ENCODE results near the gene RBMS3.

Gene RBMS3

GRCh38 chr3:29441422-29441821 is 160.6 kb downstream of the RBMS3 start:
- Histone ChIP-seq H3K9ac (ENCODE audit: low read depth in 1 of 2, low read length in 2 of 2) (no peak overlapping the region), H3K4me3 (ENCODE audit: low read length in 2 of 2) (no peak overlapping the region), H3K4me1 (ENCODE audit: control insufficient read depth in 2 of 2, insufficient read depth in 2 of 2, low read length in 2 of 2) (no peaks in the 10 kb centered on the region), H3K27ac (ENCODE audit: low read depth in 2 of 2, low read length in 2 of 2) (no peak overlapping the region), H3K9me3 (ENCODE audit: control insufficient read depth in 2 of 2, low read length in 2 of 2) (no peaks in the 10 kb centered on the region), H3K27me3 (ENCODE audit: control insufficient read depth in 2 of 2, insufficient read depth in 2 of 2, low read length in 2 of 2) (no peaks in the 10 kb centered on the region), H3K36me3 (ENCODE audit: control insufficient read depth in 2 of 2, insufficient read depth in 2 of 2, low read length in 2 of 2) (no peaks in the 10 kb centered on the region)

- Histone ChIP-seq H3K27me3 (ENCODE audit: control insufficient read depth in 2 of 2, insufficient read depth in 2 of 2, low read length in 2 of 2) (no peaks in the 10 kb centered on the region), H3K27ac (ENCODE audit: low read depth in 2 of 2, low read length in 2 of 2) (no peak overlapping the region), H3K9ac (ENCODE audit: low read depth in 1 of 2, low read length in 2 of 2) (no peak overlapping the region), H3K4me1 (ENCODE audit: control insufficient read depth in 2 of 2, insufficient read depth in 2 of 2, low read length in 2 of 2) (no peaks in the 10 kb centered on the region), H3K36me3 (ENCODE audit: control insufficient read depth in 2 of 2, insufficient read depth in 2 of 2, low read length in 2 of 2) (no peaks in the 10 kb centered on the region), H3K4me3 (ENCODE audit: low read length in 2 of 2) (no peak overlapping the region), H3K9me3 (ENCODE audit: control insufficient read depth in 2 of 2, low read length in 2 of 2) (no peaks in the 10 kb centered on the region)
Observed at GRCh38 chr3:29447946-29448627, 167.2 kb downstream of the RBMS3 start.

GRCh38 chr3:29451920-29452319 is 171.0 kb downstream of the RBMS3 start:
- H3K9me3 ChIP-seq (ENCODE audit: control insufficient read depth in 2 of 2, low read length in 2 of 2) = no peaks in the 10 kb centered on the region
- peaks cover 4 to 6% of the 10 kb centered on the region in 2 donors for H3K4me1 ChIP-seq (ENCODE audit: control insufficient read depth in 2 of 2, insufficient read depth in 2 of 2, low read length in 2 of 2)
- no peak overlapping the region for H3K27ac ChIP-seq (ENCODE audit: low read depth in 2 of 2, low read length in 2 of 2)
- H3K4me3 ChIP-seq (ENCODE audit: low read length in 2 of 2) = no peak overlapping the region
- H3K27me3 ChIP-seq (ENCODE audit: control insufficient read depth in 2 of 2, insufficient read depth in 2 of 2, low read length in 2 of 2) = no peaks in the 10 kb centered on the region
- no peaks in the 10 kb centered on the region for H3K36me3 ChIP-seq (ENCODE audit: control insufficient read depth in 2 of 2, insufficient read depth in 2 of 2, low read length in 2 of 2)
- no peak overlapping the region for H3K9ac ChIP-seq (ENCODE audit: low read depth in 1 of 2, low read length in 2 of 2)

- Histone ChIP-seq H3K27ac (ENCODE audit: low read depth in 2 of 2, low read length in 2 of 2) (no peak overlapping the region), H3K9ac (ENCODE audit: low read depth in 1 of 2, low read length in 2 of 2) (no peak overlapping the region), H3K4me3 (ENCODE audit: low read length in 2 of 2) (no peak overlapping the region), H3K27me3 (ENCODE audit: control insufficient read depth in 2 of 2, insufficient read depth in 2 of 2, low read length in 2 of 2) (no peaks in the 10 kb centered on the region), H3K9me3 (ENCODE audit: control insufficient read depth in 2 of 2, low read length in 2 of 2) (no peaks in the 10 kb centered on the region), H3K4me1 (ENCODE audit: control insufficient read depth in 2 of 2, insufficient read depth in 2 of 2, low read length in 2 of 2) (peaks cover 4 to 6% of the 10 kb centered on the region in 2 donors), H3K36me3 (ENCODE audit: control insufficient read depth in 2 of 2, insufficient read depth in 2 of 2, low read length in 2 of 2) (no peaks in the 10 kb centered on the region)
Observed at GRCh38 chr3:29452934-29453283, 172.0 kb downstream of the RBMS3 start.

GRCh38 chr3:29453284-29454001 is 172.6 kb downstream of the RBMS3 start:
- H3K27me3 ChIP-seq (ENCODE audit: control insufficient read depth in 2 of 2, insufficient read depth in 2 of 2, low read length in 2 of 2) = no peaks in the 10 kb centered on the region
- H3K9ac ChIP-seq (ENCODE audit: low read depth in 1 of 2, low read length in 2 of 2) = no peak overlapping the region
- H3K4me1 ChIP-seq (ENCODE audit: control insufficient read depth in 2 of 2, insufficient read depth in 2 of 2, low read length in 2 of 2) = peaks cover 4 to 6% of the 10 kb centered on the region in 2 donors
- H3K9me3 ChIP-seq (ENCODE audit: control insufficient read depth in 2 of 2, low read length in 2 of 2) = no peaks in the 10 kb centered on the region
- H3K4me3 ChIP-seq (ENCODE audit: low read length in 2 of 2) = no peak overlapping the region
- H3K36me3 ChIP-seq (ENCODE audit: control insufficient read depth in 2 of 2, insufficient read depth in 2 of 2, low read length in 2 of 2) = no peaks in the 10 kb centered on the region
- no peak overlapping the region for H3K27ac ChIP-seq (ENCODE audit: low read depth in 2 of 2, low read length in 2 of 2)

- Histone ChIP-seq H3K27me3 (ENCODE audit: control insufficient read depth in 2 of 2, insufficient read depth in 2 of 2, low read length in 2 of 2) (no peaks in the 10 kb centered on the region), H3K9ac (ENCODE audit: low read depth in 1 of 2, low read length in 2 of 2) (no peak overlapping the region), H3K36me3 (ENCODE audit: control insufficient read depth in 2 of 2, insufficient read depth in 2 of 2, low read length in 2 of 2) (no peaks in the 10 kb centered on the region), H3K9me3 (ENCODE audit: control insufficient read depth in 2 of 2, low read length in 2 of 2) (no peaks in the 10 kb centered on the region), H3K27ac (ENCODE audit: low read depth in 2 of 2, low read length in 2 of 2) (no peak overlapping the region), H3K4me1 (ENCODE audit: control insufficient read depth in 2 of 2, insufficient read depth in 2 of 2, low read length in 2 of 2) (peaks cover 4 to 6% of the 10 kb centered on the region in 2 donors), H3K4me3 (ENCODE audit: low read length in 2 of 2) (no peak overlapping the region)
Observed at GRCh38 chr3:29454161-29454611, 173.3 kb downstream of the RBMS3 start.

GRCh38 chr3:29456901-29457300 is 176.0 kb downstream of the RBMS3 start:
- Histone ChIP-seq H3K9ac (ENCODE audit: low read depth in 1 of 2, low read length in 2 of 2) (no peak overlapping the region), H3K9me3 (ENCODE audit: control insufficient read depth in 2 of 2, low read length in 2 of 2) (no peaks in the 10 kb centered on the region), H3K27ac (ENCODE audit: low read depth in 2 of 2, low read length in 2 of 2) (no peak overlapping the region)

GRCh38 chr3:29463304-29463703 is 182.4 kb downstream of the RBMS3 start:
- no peaks in the 10 kb centered on the region for H3K27me3 ChIP-seq (ENCODE audit: control insufficient read depth in 2 of 2, insufficient read depth in 2 of 2, low read length in 2 of 2)
- H3K9ac ChIP-seq (ENCODE audit: low read depth in 1 of 2, low read length in 2 of 2) = no peak overlapping the region
- H3K4me1 ChIP-seq (ENCODE audit: control insufficient read depth in 2 of 2, insufficient read depth in 2 of 2, low read length in 2 of 2) = no peaks in the 10 kb centered on the region
- no peak overlapping the region for H3K27ac ChIP-seq (ENCODE audit: low read depth in 2 of 2, low read length in 2 of 2)
- no peak overlapping the region for H3K4me3 ChIP-seq (ENCODE audit: low read length in 2 of 2)
- no peaks in the 10 kb centered on the region for H3K9me3 ChIP-seq (ENCODE audit: control insufficient read depth in 2 of 2, low read length in 2 of 2)
- H3K36me3 ChIP-seq (ENCODE audit: control insufficient read depth in 2 of 2, insufficient read depth in 2 of 2, low read length in 2 of 2) = no peaks in the 10 kb centered on the region

More at GRCh38 chr3:29456901-29457300, 176.0 kb downstream of the RBMS3 start:
- H3K4me1 ChIP-seq (ENCODE audit: control insufficient read depth in 2 of 2, insufficient read depth in 2 of 2, low read length in 2 of 2) = peaks cover 4 to 6% of the 10 kb centered on the region in 2 donors
- H3K27me3 ChIP-seq (ENCODE audit: control insufficient read depth in 2 of 2, insufficient read depth in 2 of 2, low read length in 2 of 2) = no peaks in the 10 kb centered on the region
- no peaks in the 10 kb centered on the region for H3K36me3 ChIP-seq (ENCODE audit: control insufficient read depth in 2 of 2, insufficient read depth in 2 of 2, low read length in 2 of 2)
- H3K4me3 ChIP-seq (ENCODE audit: low read length in 2 of 2) = no peak overlapping the region

- H3K9me3 ChIP-seq (ENCODE audit: control insufficient read depth in 2 of 2, low read length in 2 of 2) = no peaks in the 10 kb centered on the region
- no peak overlapping the region for H3K9ac ChIP-seq (ENCODE audit: low read depth in 1 of 2, low read length in 2 of 2)
- no peak overlapping the region for H3K27ac ChIP-seq (ENCODE audit: low read depth in 2 of 2, low read length in 2 of 2)
- no peak overlapping the region for H3K4me3 ChIP-seq (ENCODE audit: low read length in 2 of 2)
- no peaks in the 10 kb centered on the region for H3K36me3 ChIP-seq (ENCODE audit: control insufficient read depth in 2 of 2, insufficient read depth in 2 of 2, low read length in 2 of 2)
- H3K4me1 ChIP-seq (ENCODE audit: control insufficient read depth in 2 of 2, insufficient read depth in 2 of 2, low read length in 2 of 2) = no peaks in the 10 kb centered on the region
- no peaks in the 10 kb centered on the region for H3K27me3 ChIP-seq (ENCODE audit: control insufficient read depth in 2 of 2, insufficient read depth in 2 of 2, low read length in 2 of 2)
Observed at GRCh38 chr3:29465836-29466235, 185.0 kb downstream of the RBMS3 start.

- Histone ChIP-seq H3K27me3 (ENCODE audit: control insufficient read depth in 2 of 2, insufficient read depth in 2 of 2, low read length in 2 of 2) (no peaks in the 10 kb centered on the region), H3K36me3 (ENCODE audit: control insufficient read depth in 2 of 2, insufficient read depth in 2 of 2, low read length in 2 of 2) (no peaks in the 10 kb centered on the region), H3K9me3 (ENCODE audit: control insufficient read depth in 2 of 2, low read length in 2 of 2) (no peaks in the 10 kb centered on the region), H3K4me1 (ENCODE audit: control insufficient read depth in 2 of 2, insufficient read depth in 2 of 2, low read length in 2 of 2) (no peaks in the 10 kb centered on the region), H3K4me3 (ENCODE audit: low read length in 2 of 2) (no peak overlapping the region), H3K9ac (ENCODE audit: low read depth in 1 of 2, low read length in 2 of 2) (no peak overlapping the region), H3K27ac (ENCODE audit: low read depth in 2 of 2, low read length in 2 of 2) (no peak overlapping the region)
Observed at GRCh38 chr3:29466442-29466841, 185.6 kb downstream of the RBMS3 start.
